ENCODE results near the gene ADAMTSL4.
A peak's percentile ranks its signal among the peaks of the same experiment; 100 is the strongest.
"Not testable (repeated sequence)": the region's sequence is repeated elsewhere in the genome, so short reads cannot be mapped to it uniquely, and the experiment has no call there.

Gene ADAMTSL4

GRCh38 chr1:150555971-150556865, 7.0 kb downstream of the ADAMTSL4 start:
- no peak for DNase-seq

DNA sequence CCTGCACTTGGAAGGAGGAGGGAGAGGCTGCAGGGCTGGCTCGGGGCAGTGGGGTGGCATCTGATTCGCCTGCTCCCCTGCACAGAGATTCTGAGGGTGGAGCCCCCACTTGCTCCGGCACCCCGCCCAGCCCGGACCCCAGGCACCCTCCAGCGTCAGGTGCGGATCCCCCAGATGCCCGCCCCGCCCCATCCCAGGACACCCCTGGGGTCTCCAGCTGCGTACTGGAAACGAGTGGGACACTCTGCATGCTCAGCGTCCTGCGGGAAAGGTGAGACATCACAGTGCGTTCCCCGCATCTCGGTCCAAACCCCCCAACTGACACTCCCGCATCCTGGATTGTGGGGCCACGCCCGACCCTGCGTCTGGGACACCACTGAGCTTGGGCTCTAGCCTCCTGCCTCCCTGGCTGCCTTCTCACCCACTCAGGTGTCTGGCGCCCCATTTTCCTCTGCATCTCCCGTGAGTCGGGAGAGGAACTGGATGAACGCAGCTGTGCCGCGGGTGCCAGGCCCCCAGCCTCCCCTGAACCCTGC, 7.9 kb downstream of the ADAMTSL4 start:
- no peak for DNase-seq

GRCh38 chr1:150557813-150558212, 8.6 kb downstream of the ADAMTSL4 start:
- no peak for DNase-seq

DNA sequence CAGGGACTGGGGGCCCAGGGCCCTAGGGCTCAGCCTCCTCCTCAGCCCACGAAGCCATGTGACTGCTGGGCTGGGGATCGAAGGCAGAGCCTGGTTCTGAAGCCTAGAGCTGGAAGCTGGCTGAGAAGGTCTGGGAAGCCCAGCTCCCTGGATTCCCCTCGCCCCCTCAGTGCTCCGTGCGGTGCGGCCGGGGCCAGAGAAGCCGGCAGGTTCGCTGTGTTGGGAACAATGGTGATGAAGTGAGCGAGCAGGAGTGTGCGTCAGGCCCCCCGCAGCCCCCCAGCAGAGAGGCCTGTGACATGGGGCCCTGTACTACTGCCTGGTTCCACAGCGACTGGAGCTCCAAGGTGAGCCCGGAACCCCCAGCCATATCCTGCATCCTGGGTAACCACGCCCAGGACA, 9.1 kb downstream of the ADAMTSL4 start:
- no peak for DNase-seq

DNA sequence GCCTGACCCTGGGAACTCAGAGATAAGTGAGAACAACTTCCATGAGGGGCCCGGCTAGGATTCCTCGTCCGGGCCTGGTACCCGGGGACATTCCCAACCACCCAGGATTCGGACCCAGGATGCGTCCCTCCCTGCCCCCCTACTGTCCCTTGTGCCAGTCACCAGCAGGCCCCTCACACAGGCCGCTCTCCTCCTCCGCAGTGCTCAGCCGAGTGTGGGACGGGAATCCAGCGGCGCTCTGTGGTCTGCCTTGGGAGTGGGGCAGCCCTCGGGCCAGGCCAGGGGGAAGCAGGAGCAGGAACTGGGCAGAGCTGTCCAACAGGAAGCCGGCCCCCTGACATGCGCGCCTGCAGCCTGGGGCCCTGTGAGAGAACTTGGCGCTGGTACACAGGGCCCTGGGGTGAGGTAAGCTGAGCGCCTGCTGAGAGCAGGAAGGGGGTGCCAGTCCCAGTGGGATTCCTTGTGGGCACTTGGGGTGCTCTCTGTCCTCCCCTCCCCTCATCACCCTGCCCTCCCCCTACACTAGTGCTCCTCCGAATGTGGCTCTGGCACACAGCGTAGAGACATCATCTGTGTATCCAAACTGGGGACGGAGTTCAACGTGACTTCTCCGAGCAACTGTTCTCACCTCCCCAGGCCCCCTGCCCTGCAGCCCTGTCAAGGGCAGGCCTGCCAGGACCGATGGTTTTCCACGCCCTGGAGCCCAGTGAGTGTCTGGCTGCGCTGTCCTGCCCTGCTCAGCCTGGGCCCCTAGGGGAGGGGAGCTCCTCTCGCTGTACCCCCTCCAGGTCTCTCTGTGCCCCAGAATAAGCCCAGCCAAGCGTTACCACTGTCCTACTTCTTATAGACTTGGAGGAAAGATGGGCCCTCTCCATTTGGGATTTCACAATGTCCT, 9.8 kb downstream of the ADAMTSL4 start:
- DNase-seq, result no peak

GRCh38 chr1:150559656-150560010, 10.4 kb downstream of the ADAMTSL4 start:
- DNase-seq, result no peak

DNA sequence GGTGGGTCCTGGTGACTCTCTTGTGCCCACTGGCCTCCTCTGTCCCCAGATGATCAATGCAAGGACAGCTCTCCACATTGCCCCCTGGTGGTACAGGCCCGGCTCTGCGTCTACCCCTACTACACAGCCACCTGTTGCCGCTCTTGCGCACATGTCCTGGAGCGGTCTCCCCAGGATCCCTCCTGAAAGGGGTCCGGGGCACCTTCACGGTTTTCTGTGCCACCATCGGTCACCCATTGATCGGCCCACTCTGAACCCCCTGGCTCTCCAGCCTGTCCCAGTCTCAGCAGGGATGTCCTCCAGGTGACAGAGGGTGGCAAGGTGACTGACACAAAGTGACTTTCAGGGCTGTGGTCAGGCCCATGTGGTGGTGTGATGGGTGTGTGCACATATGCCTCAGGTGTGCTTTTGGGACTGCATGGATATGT, 10.8 kb downstream of the ADAMTSL4 start:
- DNase-seq, result peak; percentile 36

DNA sequence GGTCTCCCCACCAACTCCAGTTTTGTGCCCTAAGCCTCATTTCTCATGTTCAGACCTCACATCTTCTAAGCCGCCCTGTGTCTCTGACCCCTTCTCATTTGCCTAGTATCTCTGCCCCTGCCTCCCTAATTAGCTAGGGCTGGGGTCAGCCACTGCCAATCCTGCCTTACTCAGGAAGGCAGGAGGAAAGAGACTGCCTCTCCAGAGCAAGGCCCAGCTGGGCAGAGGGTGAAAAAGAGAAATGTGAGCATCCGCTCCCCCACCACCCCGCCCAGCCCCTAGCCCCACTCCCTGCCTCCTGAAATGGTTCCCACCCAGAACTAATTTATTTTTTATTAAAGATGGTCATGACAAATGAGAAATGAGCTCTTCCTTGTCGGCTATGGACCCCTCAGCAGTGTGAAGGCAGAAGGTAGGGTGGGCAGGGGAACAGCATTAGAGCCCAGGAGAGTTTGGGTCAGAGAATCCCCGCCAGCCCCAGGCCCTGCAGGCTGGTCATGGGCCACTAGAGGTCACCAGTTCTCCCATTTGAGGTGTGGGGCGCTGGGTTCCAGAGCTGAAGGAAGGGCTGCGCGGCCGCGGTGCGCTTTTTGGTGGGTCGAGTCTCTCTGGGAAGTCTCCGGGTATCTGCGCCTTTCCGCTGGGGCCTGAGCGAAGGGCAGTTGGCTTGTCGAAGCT, 11.5 kb downstream of the ADAMTSL4 start:
- DNase-seq, result peak; percentile 87

DNA sequence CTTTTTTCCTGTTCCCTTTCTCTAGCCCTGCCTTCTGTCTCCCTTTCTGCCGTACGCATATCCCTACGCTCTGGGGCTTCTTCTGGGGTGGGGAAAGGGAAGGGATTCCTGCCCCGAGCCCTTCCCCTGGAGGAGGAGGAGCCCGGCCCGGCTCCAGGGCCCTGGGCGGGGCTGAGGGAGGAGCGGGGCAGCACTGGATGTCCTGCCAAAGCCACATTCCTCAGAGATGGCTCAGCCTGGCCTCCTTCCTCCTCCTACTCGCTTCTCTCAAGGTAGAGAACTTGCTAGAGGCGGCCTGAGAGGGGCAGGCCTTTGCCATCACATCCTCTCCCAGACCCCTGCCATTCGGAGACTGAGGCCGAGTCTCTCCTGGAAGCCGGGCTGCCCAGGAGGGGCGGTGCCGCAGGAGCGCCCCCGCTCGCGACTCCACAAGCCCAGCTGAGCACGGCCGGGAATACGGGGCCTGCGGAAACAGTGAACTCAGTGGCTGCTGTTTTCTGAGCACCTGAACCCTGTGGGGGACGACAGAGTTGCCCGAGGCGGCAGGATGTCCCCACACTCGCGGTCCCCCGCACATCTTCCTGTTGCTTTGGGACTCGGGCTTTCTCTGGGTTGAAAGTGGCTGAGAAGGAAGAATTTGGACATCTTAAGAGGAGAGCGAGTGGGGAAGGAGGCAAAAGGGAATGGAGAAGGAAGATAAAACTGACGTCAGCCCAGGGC, 12.2 kb downstream of the ADAMTSL4 start:
- peak; percentile 87 for DNase-seq

GRCh38 chr1:150561974-150562445, 12.8 kb downstream of the ADAMTSL4 start:
- DNase-seq, result peak; percentile 52

DNA sequence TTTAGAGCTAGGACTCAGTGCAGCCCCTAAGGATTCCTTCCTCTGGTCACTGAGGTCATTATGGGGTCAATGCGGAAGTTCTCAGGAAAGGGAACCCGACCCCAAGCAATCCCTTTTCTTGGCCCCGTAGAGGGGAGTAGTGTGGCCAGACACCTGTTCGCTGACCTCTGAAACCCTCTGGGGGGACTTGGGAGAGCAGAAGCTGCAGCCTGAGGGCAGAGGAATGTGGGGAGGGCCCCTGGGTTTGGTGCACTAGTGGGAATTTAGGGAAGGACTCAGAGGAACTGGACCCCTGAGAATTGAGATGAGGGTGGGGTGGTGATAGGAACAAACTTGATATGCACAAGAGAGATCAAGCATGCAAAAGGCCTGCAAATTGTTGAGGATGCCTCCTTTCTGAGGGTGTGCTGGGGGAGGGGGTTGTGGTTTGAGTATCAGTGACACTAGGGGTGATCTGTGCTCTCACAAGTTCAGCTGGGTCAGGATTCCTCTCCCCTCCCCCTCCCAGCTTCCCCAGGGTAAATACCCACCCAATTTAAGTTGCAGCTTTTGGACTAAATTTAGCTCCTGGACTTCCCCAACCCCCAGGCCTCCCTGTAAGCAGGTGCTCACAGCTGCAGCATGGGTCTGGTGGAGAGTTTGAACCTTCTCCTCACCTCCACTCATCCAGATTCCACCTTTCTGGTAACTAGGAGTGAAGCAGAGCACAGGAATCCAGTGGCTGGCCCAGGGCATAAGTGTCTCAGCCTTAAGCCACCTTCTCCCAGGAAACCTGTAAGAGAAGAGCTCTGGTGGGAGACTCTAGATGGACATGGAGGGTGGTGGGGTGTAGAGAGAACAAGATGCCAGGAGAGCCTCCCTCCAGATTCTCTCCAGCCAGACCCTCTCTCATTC, 13.5 kb downstream of the ADAMTSL4 start:
- no peak for DNase-seq

DNA sequence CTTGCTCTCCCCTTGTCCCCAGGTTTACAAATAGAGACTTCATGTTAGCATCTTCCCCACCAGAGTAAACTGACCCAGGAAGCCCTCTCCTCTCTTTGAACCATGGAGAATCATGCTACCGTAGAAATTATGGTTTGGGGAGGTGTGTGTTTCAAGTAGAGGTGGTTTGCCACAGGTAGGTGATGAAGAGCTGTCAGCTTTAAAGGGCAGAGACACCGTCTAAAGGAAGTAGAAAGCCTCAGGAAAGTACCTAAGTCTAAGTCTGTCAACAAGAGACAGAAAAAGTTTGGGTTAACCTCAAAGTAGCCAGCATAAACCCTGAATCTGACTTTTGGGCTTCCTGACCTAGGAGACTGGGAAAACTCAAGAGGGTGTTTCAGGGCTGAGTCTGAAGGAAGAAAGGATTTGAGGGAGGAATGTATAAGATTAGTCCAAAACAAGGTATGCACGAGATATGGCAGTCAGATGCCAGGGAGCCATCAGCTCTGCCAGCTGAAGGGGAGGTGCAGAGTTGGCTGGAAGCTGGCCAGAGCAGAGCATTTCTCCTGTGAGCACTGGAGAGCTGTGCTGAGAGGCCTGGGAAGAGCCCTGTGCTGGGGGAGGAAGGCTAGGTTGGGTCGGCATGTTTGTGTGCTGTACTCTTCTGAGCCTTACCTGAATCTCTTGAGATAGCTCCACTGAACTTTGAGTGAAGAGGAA, 14.3 kb downstream of the ADAMTSL4 start:
- DNase-seq, result peak; percentile 26

- no peak for DNase-seq
Observed at GRCh38 chr1:150564051-150564991, 15.1 kb downstream of the ADAMTSL4 start.

GRCh38 chr1:150565240-150565991, 16.2 kb downstream of the ADAMTSL4 start:
- not testable (repeated sequence) for DNase-seq

GRCh38 chr1:150566589-150567340, 17.6 kb downstream of the ADAMTSL4 start:
- no peak for DNase-seq

DNA sequence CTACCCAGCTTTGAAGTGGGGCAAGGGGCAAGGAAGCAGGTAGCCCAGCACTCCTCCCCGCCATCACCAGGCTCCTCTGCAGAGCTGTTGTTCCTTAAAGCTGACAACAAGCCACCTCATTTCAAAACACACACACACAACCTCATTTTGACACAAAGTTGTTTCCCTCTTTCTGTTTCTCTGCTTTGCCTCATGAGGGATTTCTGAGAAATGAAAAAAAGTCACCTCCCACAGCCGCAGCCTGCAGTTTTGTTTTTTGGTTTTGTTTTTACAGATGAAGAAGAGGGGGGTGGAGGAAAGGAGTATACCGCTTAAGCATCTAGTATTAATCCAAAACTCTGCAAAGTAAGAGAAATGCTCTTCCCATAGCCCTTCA, 18.1 kb downstream of the ADAMTSL4 start:
- DNase-seq, result no peak

DNA sequence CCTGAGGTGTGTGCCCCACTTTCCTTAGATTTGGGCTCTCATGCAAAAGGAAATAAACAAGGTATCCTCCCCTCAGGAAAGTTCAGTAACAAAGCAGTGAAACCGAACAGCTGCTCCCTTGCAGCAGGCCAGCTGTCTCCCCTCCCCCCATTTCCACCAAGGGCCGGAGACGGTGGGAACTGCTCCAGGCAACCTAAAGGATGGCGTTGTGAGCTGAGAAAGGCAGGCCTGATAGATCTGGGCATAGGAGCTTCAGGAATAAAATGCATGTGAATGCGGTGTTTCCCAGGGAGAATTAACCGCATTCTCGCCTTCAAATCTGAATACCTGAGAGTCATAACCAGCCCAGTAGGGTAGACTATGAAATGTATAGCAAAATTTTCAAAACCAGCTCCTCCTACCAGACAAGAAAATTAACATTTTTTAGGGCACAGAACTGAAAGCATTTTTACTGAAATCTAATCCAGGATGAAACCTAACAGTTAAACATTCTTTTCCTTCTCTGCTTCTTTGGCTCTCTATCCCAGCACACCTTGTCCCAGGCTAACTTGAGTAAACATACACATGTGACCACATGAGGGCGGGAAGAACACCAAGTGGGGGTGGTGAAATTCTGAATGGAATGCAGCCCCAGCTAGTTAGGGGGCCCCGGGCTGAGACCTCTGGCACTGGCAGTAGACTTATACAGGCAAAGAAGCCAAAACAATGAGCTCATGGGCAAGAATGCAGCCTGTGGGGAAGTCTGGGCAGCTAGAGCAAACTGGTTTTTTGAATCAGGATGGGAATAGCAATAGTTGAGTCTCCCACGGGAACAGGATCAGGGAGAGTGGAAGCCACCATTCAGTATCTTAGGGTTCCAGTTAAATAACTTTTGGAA, 18.7 kb downstream of the ADAMTSL4 start:
- peak; percentile 90 for DNase-seq
